T-helper 1 cell (primary cell): ENCODE results near the gene HIVEP1.
A peak's percentile ranks its signal among the peaks of the same experiment; 100 is the strongest.

Experiments used
- DNase-seq, 5 donors: peaks; one replicate each; pipeline ENCODE4 v3.0.0-alpha.2; 2012 to 2020

Gene HIVEP1

GRCh38 chr6:12051861-12052368, 39.8 kb downstream of the HIVEP1 start:
- peak; percentile 13 to 88 (median 46) for DNase-seq

GRCh38 chr6:12058172-12058961, 46.3 kb downstream of the HIVEP1 start:
- DNase-seq: no peak

- DNase-seq: peak; percentile 62 to 85 (median 77)
These were observed 48.9 kb downstream of the HIVEP1 start for GRCh38 chr6:12060780-12061609.

- DNase-seq: no peak
These were observed 50.5 kb downstream of the HIVEP1 start for GRCh38 chr6:12062605-12063004.

GRCh38 chr6:12064131-12064530, 52.0 kb downstream of the HIVEP1 start:
- no peak for DNase-seq

GRCh38 chr6:12064538-12065071, 52.5 kb downstream of the HIVEP1 start:
- DNase-seq: no peak

GRCh38 chr6:12065321-12066140, 53.4 kb downstream of the HIVEP1 start:
- peak in 1 of 5 donors; percentile 35 for DNase-seq

GRCh38 chr6:12066297-12066696, 54.2 kb downstream of the HIVEP1 start:
- no peak for DNase-seq

- no peak for DNase-seq
These were observed 56.9 kb downstream of the HIVEP1 start for GRCh38 chr6:12068899-12069557.

GRCh38 chr6:12069891-12070529, 57.9 kb downstream of the HIVEP1 start:
- DNase-seq: no peak

GRCh38 chr6:12071064-12071615, 59.0 kb downstream of the HIVEP1 start:
- DNase-seq: no peak

GRCh38 chr6:12075067-12075563, 63.0 kb downstream of the HIVEP1 start:
- no peak for DNase-seq

GRCh38 chr6:12077021-12077710, 65.1 kb downstream of the HIVEP1 start:
- no peak for DNase-seq

- no peak for DNase-seq
These were observed 65.9 kb downstream of the HIVEP1 start for GRCh38 chr6:12078014-12078413.

- DNase-seq: no peak
These were observed 69.7 kb downstream of the HIVEP1 start for GRCh38 chr6:12081771-12082170.

- no peak for DNase-seq
These were observed 70.3 kb downstream of the HIVEP1 start for GRCh38 chr6:12082368-12082767.

GRCh38 chr6:12083302-12083701, 71.2 kb downstream of the HIVEP1 start:
- no peak for DNase-seq

- DNase-seq: no peak
These were observed 71.7 kb downstream of the HIVEP1 start for GRCh38 chr6:12083763-12084162.

GRCh38 chr6:12084681-12085080, 72.6 kb downstream of the HIVEP1 start:
- no peak for DNase-seq

GRCh38 chr6:12088531-12088930, 76.4 kb downstream of the HIVEP1 start:
- DNase-seq: no peak
